Endothelial cell of umbilical vein (primary cell): Measurements from ENCODE around the gene CPA3. TPM values are rescaled to one million over a fixed set of nuclear protein-coding genes. Genes with fewer than 3 reads are reported as not detected.

ENCODE experiments used
- BruUV-seq: library from RNA; stranded (reverse); fragments of 400-500 nt; replicated peaks from 2 replicates; lab custom pipeline; 2021; lab: Mats Ljungman, UMichigan
- CTCF ChIA-PET: fragments of 300-600, 350-600 bp; sonication (Branson Sonifier 250); formaldehyde crosslinking; loops from one replicate; lab custom pipeline; 2021; ENCODE audit warnings: antibody characterized with exemption, inconsistent platforms; lab: Charles Lee
- POLR2A ChIA-PET: fragments of 300-600, 350-600 bp; sonication (Branson Sonifier 250); formaldehyde crosslinking; loops from one replicate; lab custom pipeline; 2021; ENCODE audit warnings: antibody characterized with exemption, inconsistent platforms; lab: Charles Lee
- DNase-seq: peaks from one replicate; pipeline ENCODE4 v3.0.0-alpha.2; 2011; ENCODE audit warnings: low read depth, low spot score
- FAIRE-seq: peaks from 2 replicates; lab custom pipeline; 2011; peaks lifted over from hg19 to GRCh38; lab: Jason Lieb, UNC
- H2AFZ ChIP-seq: 2 replicates; pipeline ENCODE4 v1.6.0; 2012; ENCODE audit warnings: low read depth, low read length, control low read depth, inconsistent platforms
- H3K27ac ChIP-seq: 2 replicates; pipeline ENCODE4 v1.5.1; 2011; ENCODE audit warnings: low read depth, mild to moderate bottlenecking, control low read depth, low read length, moderate library complexity; ENCODE audit not compliant: insufficient read depth
- H3K27me3 ChIP-seq, 2 experiments: 2 replicates each; pipeline versions ENCODE4 v1.6.0 to v1.6.1; 2011; ENCODE audit warnings: low read length in 2 of 2, mixed read lengths in 1 of 2; ENCODE audit not compliant: control insufficient read depth in 2 of 2, insufficient read depth in 2 of 2
- H3K36me3 ChIP-seq, 2 experiments: 2 replicates in 1 of 2; 3 replicates in 1 of 2; pipeline ENCODE4 v1.5.1; 2011; ENCODE audit warnings: low read length in 2 of 2, mild to moderate bottlenecking in 1 of 2, moderate library complexity in 1 of 2; ENCODE audit not compliant: control insufficient read depth in 2 of 2, insufficient read depth in 2 of 2; ENCODE audit errors: extremely low read depth in 1 of 2
- H3K4me1 ChIP-seq: 3 replicates; pipeline ENCODE4 v1.5.1; 2011; ENCODE audit warnings: mild to moderate bottlenecking, low read length; ENCODE audit not compliant: control insufficient read depth, insufficient read depth; ENCODE audit errors: extremely low read depth
- H3K4me2 ChIP-seq: 2 replicates; pipeline ENCODE4 v1.6.1; 2011; ENCODE audit warnings: low read length, control low read depth, mixed read lengths; ENCODE audit not compliant: insufficient read depth
- H3K4me3 ChIP-seq, 3 experiments: fragments of 200-600 bp in 1 of 3; sonication (generic), shearing (Covaris generic) in 1 of 3; replicated peaks in 1 of 3; 2 replicates each; pipeline ENCODE4 v1.5.1; 2011 to 2016; ENCODE audit warnings: control low read depth in 3 of 3, low read length in 3 of 3, mild to moderate bottlenecking in 2 of 3, inconsistent platforms in 1 of 3, low read depth in 1 of 3, moderate library complexity in 1 of 3; ENCODE audit not compliant: insufficient read depth in 1 of 3
- H3K79me2 ChIP-seq: 2 replicates; pipeline ENCODE4 v1.6.0; 2012; ENCODE audit warnings: low read length, inconsistent platforms; ENCODE audit not compliant: control insufficient read depth, insufficient read depth
- H3K9ac ChIP-seq: replicated peaks from 2 replicates; pipeline ENCODE3; 2011; ENCODE audit warnings: low read length, control low read depth; ENCODE audit not compliant: insufficient read depth; ENCODE audit errors: extremely low read depth
- H3K9me1 ChIP-seq: replicated peaks from 3 replicates; pipeline ENCODE4 v1.6.0; 2011; ENCODE audit warnings: mild to moderate bottlenecking, low read length; ENCODE audit not compliant: control insufficient read depth, insufficient read depth; ENCODE audit errors: extremely low read depth
- H3K9me3 ChIP-seq: replicated peaks from 2 replicates; pipeline ENCODE4 v1.5.1; 2012; ENCODE audit warnings: low read length, inconsistent platforms; ENCODE audit not compliant: control insufficient read depth, insufficient read depth
- H4K20me1 ChIP-seq: replicated peaks from 2 replicates; pipeline ENCODE3; 2011; ENCODE audit warnings: mild to moderate bottlenecking, low read length; ENCODE audit not compliant: control insufficient read depth, insufficient read depth; ENCODE audit errors: extremely low read depth
- EZH2 ChIP-seq: IDR thresholded peaks from 2 replicates; pipeline ENCODE4 v1.6.1; 2012; ENCODE audit warnings: borderline replicate concordance, low read depth, mild to moderate bottlenecking, moderate library complexity, low read length, inconsistent platforms; ENCODE audit not compliant: severe bottlenecking
- FOS ChIP-seq: IDR thresholded peaks from 2 replicates; pipeline ENCODE4 v1.6.1; 2011; ENCODE audit warnings: mild to moderate bottlenecking, low read length, moderate library complexity, borderline replicate concordance; ENCODE audit not compliant: insufficient read depth
- GATA2 ChIP-seq: IDR thresholded peaks from 2 replicates; pipeline ENCODE4 v1.7.0; 2011; ENCODE audit warnings: low read depth, mild to moderate bottlenecking, moderate library complexity, mixed read lengths, low read length; ENCODE audit not compliant: insufficient read length, insufficient read depth
- JUN ChIP-seq: IDR thresholded peaks from 2 replicates; pipeline ENCODE4 v1.6.1; 2011; ENCODE audit warnings: borderline replicate concordance, low read depth; ENCODE audit not compliant: insufficient read length, insufficient read depth
- MYC ChIP-seq: IDR thresholded peaks from one replicate; pipeline ENCODE4 v1.6.1; 2011; ENCODE audit warnings: mild to moderate bottlenecking, low read depth, low read length
- POLR2A ChIP-seq: IDR thresholded peaks from 2 replicates; pipeline ENCODE4 v1.6.1; 2012; ENCODE audit warnings: low read depth, mild to moderate bottlenecking, control low read depth, low read length
- POLR2AphosphoS5 ChIP-seq: IDR thresholded peaks from 2 replicates; pipeline ENCODE4 v1.6.1; 2012; ENCODE audit warnings: low read depth, mild to moderate bottlenecking, control low read depth, low read length, moderate library complexity; ENCODE audit not compliant: insufficient read depth
- dilution Hi-C: fragments of 300-500 bp; cut with MboI; formaldehyde crosslinking; loops from one replicate; pipeline ENCODE4 v1.15.0; 2019; ENCODE audit warnings: low sequenced_read_pairs; ENCODE audit not compliant: extremely low pct_ligation_motif_present
- intact Hi-C: fragments of 100-400 bp; cut with micrococcal nuclease; formaldehyde crosslinking; loops from one replicate; pipeline ENCODE4 v1.10.0; 2022
- polyA plus RNA-seq, 4 experiments: library from polyadenylated mRNA; depleted of rRNA in 3 of 4; stranded (reverse) in 3 of 4; unstranded in 1 of 4; fragments of >200 nt; gene quantifications; 2 replicates each; pipeline versions ENCODE4 v1.2.1 to v1.2.3, GENCODE V29; 2011 to 2012; ENCODE audit warnings: missing spikeins in 1 of 4
- total RNA-seq: library from RNA; stranded (reverse); gene quantifications from 2 replicates; pipeline ENCODE4 v1.2.3, GENCODE V29; 2021
- TF ChIP-seq, protein P1 (sequence below): IDR thresholded peaks from 2 replicates; pipeline ENCODE4 v1.6.1; 2011; ENCODE audit not compliant: insufficient read depth, insufficient read length
- TF ChIP-seq, protein P2 (sequence below), 2 donors: IDR thresholded peaks; 1 replicate in 1 of 2; 2 replicates in 1 of 2; pipeline ENCODE4 v1.5.1; 2011; ENCODE audit warnings: low read length in 2 of 2, mild to moderate bottlenecking in 2 of 2, moderate library complexity in 2 of 2, control low read depth in 1 of 2, inconsistent platforms in 1 of 2, low read depth in 1 of 2; ENCODE audit not compliant: insufficient read depth in 1 of 2; ENCODE audit errors: extremely low read depth in 1 of 2

CPA3 gene
- total and polyA plus RNA-seq, 2 donors (not counting 3 experiments of a cell fraction or from before 2014, with no cell fraction given) = 1.7 to 6.4 TPM

DNA sequence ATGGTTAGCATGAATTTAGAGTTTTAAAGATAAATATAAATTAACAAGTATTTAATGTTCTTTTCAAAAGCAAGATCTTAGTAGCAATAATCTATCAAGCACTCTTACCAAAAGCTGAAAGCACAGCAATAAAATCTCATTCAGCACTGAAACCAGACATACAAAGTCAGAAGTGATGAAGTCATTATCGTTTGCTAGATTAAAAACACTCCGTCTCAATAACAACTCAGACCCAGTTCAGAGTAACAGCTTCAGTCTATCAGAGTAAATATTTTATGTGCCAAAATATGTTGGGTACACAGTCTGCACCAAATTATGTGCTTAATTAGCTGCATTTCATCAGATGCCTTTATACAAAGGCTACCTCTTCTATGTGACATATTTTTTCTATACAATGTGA is 41.6 kb downstream of the CPA3 start:
- Histone ChIP-seq H3K9me3 (no peaks in the 10 kb centered on the region), H3K9ac (no peak overlapping the region), H3K79me2 (no peaks in the 10 kb centered on the region), H3K27me3 (peaks cover 2 to 13% of the 10 kb centered on the region in 2 experiments), H3K4me3 (no peak overlapping the region), H2AFZ (no peak overlapping the region), H3K4me2 (no peak overlapping the region), H4K20me1 (no peaks in the 10 kb centered on the region), H3K4me1 (no peaks in the 10 kb centered on the region), H3K27ac (no peak overlapping the region), H3K9me1 (no peaks in the 10 kb centered on the region), H3K36me3 (no peaks in the 10 kb centered on the region)
- TF ChIP-seq, protein P1, sequence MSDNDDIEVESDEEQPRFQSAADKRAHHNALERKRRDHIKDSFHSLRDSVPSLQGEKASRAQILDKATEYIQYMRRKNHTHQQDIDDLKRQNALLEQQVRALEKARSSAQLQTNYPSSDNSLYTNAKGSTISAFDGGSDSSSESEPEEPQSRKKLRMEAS = no peak
- no peak for TF ChIP-seq GATA2
- TF ChIP-seq EZH2 = no peak
- TF ChIP-seq MYC = no peak
- TF ChIP-seq JUN = no peak
- TF ChIP-seq POLR2AphosphoS5 = no peak
- TF ChIP-seq FOS = no peak
- no peak for TF ChIP-seq POLR2A
- TF ChIP-seq, protein P2, sequence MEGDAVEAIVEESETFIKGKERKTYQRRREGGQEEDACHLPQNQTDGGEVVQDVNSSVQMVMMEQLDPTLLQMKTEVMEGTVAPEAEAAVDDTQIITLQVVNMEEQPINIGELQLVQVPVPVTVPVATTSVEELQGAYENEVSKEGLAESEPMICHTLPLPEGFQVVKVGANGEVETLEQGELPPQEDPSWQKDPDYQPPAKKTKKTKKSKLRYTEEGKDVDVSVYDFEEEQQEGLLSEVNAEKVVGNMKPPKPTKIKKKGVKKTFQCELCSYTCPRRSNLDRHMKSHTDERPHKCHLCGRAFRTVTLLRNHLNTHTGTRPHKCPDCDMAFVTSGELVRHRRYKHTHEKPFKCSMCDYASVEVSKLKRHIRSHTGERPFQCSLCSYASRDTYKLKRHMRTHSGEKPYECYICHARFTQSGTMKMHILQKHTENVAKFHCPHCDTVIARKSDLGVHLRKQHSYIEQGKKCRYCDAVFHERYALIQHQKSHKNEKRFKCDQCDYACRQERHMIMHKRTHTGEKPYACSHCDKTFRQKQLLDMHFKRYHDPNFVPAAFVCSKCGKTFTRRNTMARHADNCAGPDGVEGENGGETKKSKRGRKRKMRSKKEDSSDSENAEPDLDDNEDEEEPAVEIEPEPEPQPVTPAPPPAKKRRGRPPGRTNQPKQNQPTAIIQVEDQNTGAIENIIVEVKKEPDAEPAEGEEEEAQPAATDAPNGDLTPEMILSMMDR (IDR thresholded peaks at IDR 0.05; ENCODE audit: extremely low read depth in 1 of 2, insufficient read depth in 1 of 2, low read depth in 1 of 2, low read length in 2 of 2) = no peak
- CTCF ChIA-PET = interaction anchor here (1.2 kb wide), 1 partner anchor 10 kb away, joined by 3 read pairs; no protein-coding TSS in a partner anchor
- DNase-seq = no peak
- dilution Hi-C loops = no loop called here
- BruUV-seq = no TSS peak
- intact Hi-C loops = no loop called here
- POLR2A ChIA-PET = no interaction called here
- no peak for FAIRE-seq
